CD14-positive monocyte (primary cell): ENCODE measurements around the gene MCF2L2. TPM values are rescaled to one million over a fixed set of nuclear protein-coding genes. Genes with fewer than 3 reads are reported as not detected.
"Not testable (repeated sequence)": the region's sequence is repeated elsewhere in the genome, so short reads cannot be mapped to it uniquely, and the experiment has no call there.

ENCODE experiments used
- DNase-seq, 3 donors: peaks; one replicate each; pipeline ENCODE4 v3.0.0-alpha.2; 2011 to 2022
- H2AFZ ChIP-seq: 2 replicates; pipeline ENCODE4 v1.6.0; 2012; ENCODE audit warnings: mild to moderate bottlenecking, low read depth, low read length, inconsistent platforms; ENCODE audit not compliant: insufficient read depth, poor library complexity, severe bottlenecking
- H3K27ac ChIP-seq, 2 donors: 1 replicate in 1 of 2; 2 replicates in 1 of 2; pipeline ENCODE4 v1.5.1; 2012 to 2013; ENCODE audit warnings: low read length in 2 of 2, control low read depth in 1 of 2, inconsistent platforms in 1 of 2, low read depth in 1 of 2, mild to moderate bottlenecking in 1 of 2
- H3K27me3 ChIP-seq, 2 donors: one replicate each; pipeline versions ENCODE4 v1.6.0 to v1.6.1; 2011 to 2013; ENCODE audit warnings: low read length in 2 of 2; ENCODE audit not compliant: control insufficient read depth in 2 of 2, insufficient read depth in 2 of 2
- H3K36me3 ChIP-seq, 2 donors: replicated peaks in 1 of 2; 1 replicate in 1 of 2; 2 replicates in 1 of 2; pipeline versions ENCODE4 v1.5.1 to v1.6.1; 2012 to 2013; ENCODE audit warnings: low read length in 2 of 2, control low read depth in 1 of 2, inconsistent platforms in 1 of 2, mild to moderate bottlenecking in 1 of 2; ENCODE audit not compliant: insufficient read depth in 2 of 2, control insufficient read depth in 1 of 2
- H3K4me1 ChIP-seq, 2 donors: 1 replicate in 1 of 2; 2 replicates in 1 of 2; pipeline versions ENCODE4 v1.5.1 to v1.6.1; 2012 to 2013; ENCODE audit warnings: low read length in 2 of 2, control low read depth in 1 of 2, inconsistent platforms in 1 of 2, mild to moderate bottlenecking in 1 of 2, moderate library complexity in 1 of 2; ENCODE audit not compliant: insufficient read depth in 2 of 2, control insufficient read depth in 1 of 2
- H3K4me2 ChIP-seq: replicated peaks from 2 replicates; pipeline ENCODE3; 2012; ENCODE audit warnings: low read length, moderate library complexity, mild to moderate bottlenecking; ENCODE audit not compliant: poor library complexity, severe bottlenecking; ENCODE audit errors: extremely low read depth
- H3K4me3 ChIP-seq, 3 experiments: fragments of 200-600 bp in 1 of 3; sonication (generic) in 1 of 3; replicated peaks in 1 of 3; 1 replicate in 2 of 3; 2 replicates in 1 of 3; pipeline ENCODE4 v1.5.1; 2011 to 2013; ENCODE audit warnings: low read length in 3 of 3, mild to moderate bottlenecking in 3 of 3, control low read depth in 2 of 3, low read depth in 2 of 3, inconsistent platforms in 1 of 3, moderate library complexity in 1 of 3
- H3K79me2 ChIP-seq: 2 replicates; pipeline ENCODE4 v1.6.0; 2012; ENCODE audit warnings: mild to moderate bottlenecking, control low read depth, inconsistent platforms, low read length, moderate library complexity; ENCODE audit not compliant: insufficient read depth
- H3K9ac ChIP-seq: 2 replicates; pipeline ENCODE4 v1.6.0; 2017; ENCODE audit warnings: low read length, mild to moderate bottlenecking; ENCODE audit not compliant: insufficient read depth, poor library complexity, severe bottlenecking
- H3K9me3 ChIP-seq, 2 donors: replicated peaks in 1 of 2; 1 replicate in 1 of 2; 2 replicates in 1 of 2; pipeline versions ENCODE4 v1.5.1 to v1.6.1; 2012 to 2013; ENCODE audit warnings: low read length in 2 of 2, control low read depth in 1 of 2; ENCODE audit not compliant: control insufficient read depth in 1 of 2, insufficient read depth in 1 of 2
- H4K20me1 ChIP-seq: 2 replicates; pipeline ENCODE4 v1.6.0; 2012; ENCODE audit warnings: mild to moderate bottlenecking, low read length, control low read depth, moderate library complexity; ENCODE audit not compliant: insufficient read depth
- H3K27ac Mint-ChIP-seq, 7 donors: one replicate each; pipeline ENCODE4 v1.8.0; 2020; ENCODE audit warnings: mild to moderate bottlenecking in 7 of 7, mixed read lengths in 7 of 7, moderate library complexity in 6 of 7, inconsistent platforms in 2 of 7
- H3K27me3 Mint-ChIP-seq, 3 donors: one replicate each; pipeline ENCODE4 v1.8.0; 2021 to 2022; ENCODE audit warnings: low read depth in 3 of 3, mild to moderate bottlenecking in 3 of 3, mixed read lengths in 3 of 3, moderate library complexity in 3 of 3, inconsistent platforms in 1 of 3
- H3K36me3 Mint-ChIP-seq, 2 donors: one replicate each; pipeline ENCODE4 v1.8.0; 2020; ENCODE audit warnings: mixed read lengths in 2 of 2, inconsistent platforms in 1 of 2, mild to moderate bottlenecking in 1 of 2
- H3K4me1 Mint-ChIP-seq: one replicate; pipeline ENCODE4 v1.8.0; 2020; ENCODE audit warnings: mild to moderate bottlenecking, mixed read lengths
- H3K4me3 Mint-ChIP-seq, 2 donors: one replicate each; pipeline ENCODE4 v1.8.0; 2020; ENCODE audit warnings: mild to moderate bottlenecking in 2 of 2, mixed read lengths in 2 of 2, moderate library complexity in 1 of 2
- H3K9me3 Mint-ChIP-seq, 7 donors: one replicate each; pipeline ENCODE4 v1.8.0; 2020 to 2022; ENCODE audit warnings: mixed read lengths in 7 of 7, mild to moderate bottlenecking in 6 of 7, moderate library complexity in 6 of 7, inconsistent platforms in 2 of 7
- CTCF ChIP-seq: fragments of 200-600 bp; IDR thresholded peaks from one replicate; pipeline ENCODE4 v1.8.0; 2022; ENCODE audit warnings: antibody characterized with exemption, mild to moderate bottlenecking
- WGBS: methylation state at CpG from one replicate; pipeline ENCODE4 v1.1.5; 2013; ENCODE audit warnings: missing lambda C conversion rate; ENCODE audit not compliant: insufficient coverage; 5-methylcytosine and 5-hydroxymethylcytosine counted together
- intact Hi-C, 2 donors: fragments of 100-400 bp; cut with micrococcal nuclease; formaldehyde crosslinking; loops; one replicate each; pipeline versions ENCODE4 v1.15.0 to v1.15.1; 2023
- polyA plus RNA-seq, 3 donors: library from polyadenylated mRNA; depleted of rRNA in 1 of 3; unstranded in 2 of 3; stranded (reverse) in 1 of 3; fragments of 300-500 nt in 2 of 3; fragments of >200 nt in 1 of 3; fragmentation: Illumina TruSeq in 2 of 3; gene quantifications; 1 replicate in 2 of 3; 2 replicates in 1 of 3; pipeline ENCODE4 v1.2.3, GENCODE V29; 2012 to 2021

Gene MCF2L2
- polyA plus RNA-seq, 3 donors = 0.01 to 0.13 TPM; not detected in 1

GRCh38 chr3:183172051-183172639, 256.3 kb downstream of the MCF2L2 start:
- Histone ChIP-seq H3K4me2 (no peak overlapping the region), H3K4me1 (no peaks in the 10 kb centered on the region), H3K36me3 (no peaks in the 10 kb centered on the region), H3K27ac (no peak overlapping the region), H4K20me1 (no peaks in the 10 kb centered on the region), H2AFZ (no peak overlapping the region), H3K9ac (no peak overlapping the region), H3K79me2 (no peaks in the 10 kb centered on the region), H3K9me3 (no peaks in the 10 kb centered on the region), H3K27me3 (peaks cover 0 to 11% of the 10 kb centered on the region in 2 donors), H3K4me3 (no peak overlapping the region)
- TF ChIP-seq CTCF = no peak
- intact Hi-C loops = no loop called here
- Mint-ChIP-seq H3K4me3 (no peak overlapping the region), H3K27ac (no peak overlapping the region), H3K27me3 (peaks cover 10 to 24% (median 14%) of the 10 kb centered on the region in 3 donors), H3K9me3 (peaks cover 0 to 7% (median 2%) of the 10 kb centered on the region in 7 donors), H3K36me3 (no peaks in the 10 kb centered on the region), H3K4me1 (no peaks in the 10 kb centered on the region)
- DNase-seq = no peak
- 100% methylated on average over 1 of the region's 5 CpGs for WGBS

GRCh38 chr3:183167975-183168374, 260.4 kb downstream of the MCF2L2 start:
- H3K27ac ChIP-seq, H3K4me2 ChIP-seq, H2AFZ ChIP-seq, H3K36me3 Mint-ChIP-seq, H3K4me1 Mint-ChIP-seq, H3K4me3 ChIP-seq, H3K4me1 ChIP-seq, H3K36me3 ChIP-seq, H3K27ac Mint-ChIP-seq, H3K9ac ChIP-seq, H3K79me2 ChIP-seq, H4K20me1 ChIP-seq, H3K4me3 Mint-ChIP-seq, intact Hi-C loops, H3K9me3 ChIP-seq, DNase-seq: not testable (repeated sequence)
- Mint-ChIP-seq H3K9me3 (peaks cover 0 to 14% (median 7%) of the 10 kb centered on the region in 7 donors), H3K27me3 (peaks cover 14 to 26% (median 16%) of the 10 kb centered on the region in 3 donors)
- no CpG with 5 or more reads among the region's 1 CpG for WGBS
- peaks cover 0 to 15% of the 10 kb centered on the region in 2 donors for H3K27me3 ChIP-seq
